T-helper 9 cell (primary cell): ENCODE data around the gene WSCD1.

ENCODE experiments used
- DNase-seq: peaks from one replicate; pipeline ENCODE4 v3.0.0-alpha.2; 2020

Gene WSCD1

GRCh38 chr17:6108987-6109386 lies 38.8 kb downstream of the WSCD1 start:
- DNase-seq = no peak

- DNase-seq = no peak
These were observed 39.4 kb downstream of the WSCD1 start for GRCh38 chr17:6109536-6109935.

GRCh38 chr17:6110088-6110487 lies 39.9 kb downstream of the WSCD1 start:
- DNase-seq = no peak

- DNase-seq = no peak
These were observed 40.4 kb downstream of the WSCD1 start for GRCh38 chr17:6110592-6110991.

GRCh38 chr17:6120351-6120750 lies 50.2 kb downstream of the WSCD1 start:
- no peak for DNase-seq

- no peak for DNase-seq
These were observed 54.7 kb downstream of the WSCD1 start for GRCh38 chr17:6124856-6125255.

- DNase-seq = no peak
These were observed 56.6 kb downstream of the WSCD1 start for GRCh38 chr17:6126768-6127167.

GRCh38 chr17:6134721-6135120 lies 64.5 kb downstream of the WSCD1 start:
- DNase-seq = no peak

- no peak for DNase-seq
These were observed 65.1 kb downstream of the WSCD1 start for GRCh38 chr17:6135236-6135635.

GRCh38 chr17:6135996-6136395 lies 65.8 kb downstream of the WSCD1 start:
- no peak for DNase-seq

- no peak for DNase-seq
These were observed 67.7 kb downstream of the WSCD1 start for GRCh38 chr17:6137716-6138502.

GRCh38 chr17:6138761-6139446 lies 68.7 kb downstream of the WSCD1 start:
- no peak for DNase-seq

GRCh38 chr17:6139447-6139832 lies 69.3 kb downstream of the WSCD1 start:
- no peak for DNase-seq

GRCh38 chr17:6140188-6140587 lies 70.0 kb downstream of the WSCD1 start:
- no peak for DNase-seq

- no peak for DNase-seq
These were observed 70.7 kb downstream of the WSCD1 start for GRCh38 chr17:6140728-6141330.

- DNase-seq = no peak
These were observed 72.5 kb downstream of the WSCD1 start for GRCh38 chr17:6142701-6143100.

GRCh38 chr17:6145946-6146345 lies 75.8 kb downstream of the WSCD1 start:
- DNase-seq = no peak

GRCh38 chr17:6147042-6147441 lies 76.9 kb downstream of the WSCD1 start:
- DNase-seq = no peak

GRCh38 chr17:6153375-6153774 lies 83.2 kb downstream of the WSCD1 start:
- DNase-seq = no peak

- no peak for DNase-seq
These were observed 87.5 kb downstream of the WSCD1 start for GRCh38 chr17:6157716-6158115.

- DNase-seq = no peak
These were observed 89.5 kb downstream of the WSCD1 start for GRCh38 chr17:6159541-6160231.

GRCh38 chr17:6160232-6160555 lies 90.0 kb downstream of the WSCD1 start:
- no peak for DNase-seq
